SK-N-SH (cell line): ENCODE measurements around the gene ZMYND8. TPM values are rescaled to one million over a fixed set of nuclear protein-coding genes. Genes with fewer than 3 reads are reported as not detected.

Source experiments
- CTCF ChIA-PET: fragments of 300-600, 350-600 bp; formaldehyde crosslinking; extraction: SDS; loops from one replicate; lab custom pipeline; 2021; lab: Yijun Ruan, JAX
- POLR2A ChIA-PET: fragments of 350-600 bp; sonication (Branson Sonifier 250); formaldehyde crosslinking; extraction: SDS; loops from one replicate; lab custom pipeline; 2020; ENCODE audit warnings: antibody characterized with exemption, inconsistent platforms; lab: Yijun Ruan, JAX
- DNase-seq: peaks from one replicate; pipeline ENCODE4 v3.0.0; 2012
- H2AFZ ChIP-seq: fragments of 200-600 bp; sonication (generic); 2 replicates; pipeline ENCODE4 v1.8.1; 2016; ENCODE audit warnings: antibody characterized with exemption, mild to moderate bottlenecking, low read depth
- H3F3A ChIP-seq: fragments of 200-600 bp; sonication (generic); replicated peaks from 2 replicates; pipeline ENCODE3; 2016; ENCODE audit warnings: antibody characterized with exemption, mild to moderate bottlenecking; ENCODE audit not compliant: insufficient read depth
- H3K27ac ChIP-seq, 2 experiments: fragments of 200-500 bp in 1 of 2; fragments of 200-600 bp in 1 of 2; sonication (Bioruptor generic) in 1 of 2; sonication (generic), shearing (Covaris generic) in 1 of 2; 2 replicates each; pipeline versions ENCODE4 v1.5.1 to v1.6.1; 2014 to 2016; ENCODE audit warnings: low read depth in 2 of 2, inconsistent platforms in 1 of 2, low read length in 1 of 2, mild to moderate bottlenecking in 1 of 2, mixed read lengths in 1 of 2
- H3K27me3 ChIP-seq: fragments of 200-600 bp; sonication (generic), shearing (Covaris generic); 2 replicates; pipeline ENCODE4 v1.6.1; 2016; ENCODE audit warnings: mixed run types; ENCODE audit not compliant: insufficient read depth
- H3K36me3 ChIP-seq, 2 experiments: fragments of 200-500 bp in 1 of 2; fragments of 200-600 bp in 1 of 2; sonication (Bioruptor generic) in 1 of 2; sonication (generic) in 1 of 2; replicated peaks in 1 of 2; 2 replicates each; pipeline versions ENCODE3 to v1.5.1; 2014 to 2016; ENCODE audit warnings: low read length in 1 of 2, mild to moderate bottlenecking in 1 of 2; ENCODE audit not compliant: insufficient read depth in 2 of 2, control insufficient read depth in 1 of 2
- H3K4me1 ChIP-seq, 2 experiments: fragments of 200-500 bp in 1 of 2; fragments of 200-600 bp in 1 of 2; sonication (Bioruptor generic) in 1 of 2; sonication (generic), shearing (Covaris generic) in 1 of 2; 2 replicates each; pipeline versions ENCODE4 v1.5.1 to v1.6.1; 2014 to 2016; ENCODE audit warnings: low read depth in 1 of 2, low read length in 1 of 2, mixed run types in 1 of 2; ENCODE audit not compliant: insufficient read depth in 2 of 2, control insufficient read depth in 1 of 2
- H3K4me2 ChIP-seq: fragments of 200-600 bp; sonication (generic), shearing (Covaris generic); 2 replicates; pipeline ENCODE4 v1.6.1; 2017; ENCODE audit warnings: mixed run types
- H3K4me3 ChIP-seq, 2 experiments: fragments of 200-500 bp in 1 of 2; fragments of 200-600 bp in 1 of 2; sonication (Bioruptor generic) in 1 of 2; sonication (generic), shearing (Covaris generic) in 1 of 2; 2 replicates each; pipeline versions ENCODE4 v1.5.1 to v1.8.1; 2014 to 2016; ENCODE audit warnings: low read depth in 2 of 2, inconsistent platforms in 1 of 2, low read length in 1 of 2, mild to moderate bottlenecking in 1 of 2, mixed read lengths in 1 of 2, moderate library complexity in 1 of 2
- H3K79me2 ChIP-seq: fragments of 200-600 bp; sonication (generic); 2 replicates; pipeline ENCODE4 v1.8.1; 2017; ENCODE audit warnings: mild to moderate bottlenecking; ENCODE audit not compliant: insufficient read depth
- H3K9ac ChIP-seq: fragments of 200-600 bp; sonication (generic); 2 replicates; pipeline ENCODE4 v1.6.1; 2017; ENCODE audit warnings: mixed run types
- H3K9me2 ChIP-seq: fragments of 200-600 bp; sonication (generic); 2 replicates; pipeline ENCODE4 v1.6.1; 2017; ENCODE audit warnings: mixed run types
- H3K9me3 ChIP-seq: fragments of 200-600 bp; sonication (generic); 2 replicates; pipeline ENCODE4 v1.6.1; 2017; ENCODE audit warnings: mixed run types, mild to moderate bottlenecking, moderate library complexity
- H4K20me1 ChIP-seq: fragments of 200-600 bp; sonication (generic); 2 replicates; pipeline ENCODE4 v1.6.1; 2017; ENCODE audit warnings: mild to moderate bottlenecking, mixed run types; ENCODE audit not compliant: insufficient read depth
- ELF1 ChIP-seq: IDR thresholded peaks from 2 replicates; pipeline ENCODE4 v1.4.0; 2012
- EP300 ChIP-seq, 2 experiments: IDR thresholded peaks; 2 replicates each; pipeline versions ENCODE4 v1.4.0 to v1.6.1; 2012; ENCODE audit warnings: borderline replicate concordance in 1 of 2, low read depth in 1 of 2, low read length in 1 of 2
- EZH2phosphoT487 ChIP-seq: fragments of 200-600 bp; sonication (generic); IDR thresholded peaks from 2 replicates; pipeline ENCODE4 v1.6.1; 2017; ENCODE audit warnings: low read depth, mixed run types, mild to moderate bottlenecking, antibody characterized with exemption, moderate library complexity, borderline replicate concordance
- FOSL2 ChIP-seq: IDR thresholded peaks from 2 replicates; pipeline ENCODE4 v1.4.0; 2012; ENCODE audit warnings: low read depth, mild to moderate bottlenecking, moderate library complexity, borderline replicate concordance
- FOXJ3 ChIP-seq: sonication (generic); formaldehyde crosslinking; IDR thresholded peaks from 2 replicates; pipeline ENCODE4 v1.5.1; 2020; ENCODE audit warnings: mild to moderate bottlenecking, missing genetic modification reagents
- FOXM1 ChIP-seq: IDR thresholded peaks from 2 replicates; pipeline ENCODE4 v1.4.0; 2012; ENCODE audit warnings: low read depth, mild to moderate bottlenecking
- GATA2 ChIP-seq: sonication (generic); formaldehyde crosslinking; IDR thresholded peaks from 2 replicates; pipeline ENCODE4 v1.5.0; 2020; ENCODE audit warnings: mild to moderate bottlenecking, missing genetic modification reagents
- IRF3 ChIP-seq: fragments of 150-350 bp; IDR thresholded peaks from 2 replicates; pipeline ENCODE4 v1.6.1; 2016; ENCODE audit warnings: mild to moderate bottlenecking, low read depth, low read length
- JUND ChIP-seq: IDR thresholded peaks from 2 replicates; pipeline ENCODE4 v1.4.0; 2012
- MEF2A ChIP-seq: IDR thresholded peaks from 2 replicates; pipeline ENCODE4 v1.4.0; 2012; ENCODE audit warnings: low read depth, borderline replicate concordance
- MXI1 ChIP-seq: IDR thresholded peaks from 2 replicates; pipeline ENCODE4 v1.6.1; 2012; ENCODE audit warnings: mild to moderate bottlenecking, low read depth, low read length, improper control_type of control experiment
- NFIC ChIP-seq: IDR thresholded peaks from 2 replicates; pipeline ENCODE4 v1.4.0; 2012; ENCODE audit warnings: borderline replicate concordance
- POLR2AphosphoS5 ChIP-seq: IDR thresholded peaks from 2 replicates; pipeline ENCODE4 v1.6.1; 2012; ENCODE audit warnings: low read depth, low read length
- RAD21 ChIP-seq: IDR thresholded peaks from 2 replicates; pipeline ENCODE4 v1.6.1; 2012; ENCODE audit warnings: mild to moderate bottlenecking, low read length
- RFX5 ChIP-seq: IDR thresholded peaks from 2 replicates; pipeline ENCODE4 v1.6.1; 2012; ENCODE audit warnings: mild to moderate bottlenecking, improper control_type of control experiment, low read length
- RXRA ChIP-seq: IDR thresholded peaks from 2 replicates; pipeline ENCODE4 v1.4.0; 2012; ENCODE audit warnings: low read depth, mild to moderate bottlenecking, borderline replicate concordance
- SIN3A ChIP-seq: IDR thresholded peaks from 2 replicates; pipeline ENCODE4 v1.6.1; 2012; ENCODE audit warnings: low read depth, mild to moderate bottlenecking, low read length, moderate library complexity, borderline replicate concordance
- TCF12 ChIP-seq: IDR thresholded peaks from 2 replicates; pipeline ENCODE4 v1.4.0; 2012
- TEAD4 ChIP-seq: IDR thresholded peaks from 2 replicates; pipeline ENCODE4 v1.4.0; 2012; ENCODE audit warnings: mild to moderate bottlenecking, borderline replicate concordance; ENCODE audit not compliant: insufficient read depth
- WGBS: methylation state at CpG from one replicate; pipeline ENCODE4 v1.1.6; 2017; ENCODE audit warnings: low lambda C conversion rate; 5-methylcytosine and 5-hydroxymethylcytosine counted together
- polyA plus RNA-seq, 3 experiments: library from polyadenylated mRNA; depleted of rRNA; stranded (reverse); fragments of >200 nt; gene quantifications; 2 replicates each; pipeline ENCODE4 v1.2.3, GENCODE V29; 2012
- TF ChIP-seq, protein P1 (sequence below): IDR thresholded peaks from 2 replicates; pipeline ENCODE4 v1.4.0; 2012; ENCODE audit warnings: low read depth, borderline replicate concordance
- TF ChIP-seq, protein P2 (sequence below): fragments of 200-600 bp; sonication (generic); IDR thresholded peaks from 2 replicates; pipeline ENCODE4 v1.6.1; 2017; ENCODE audit warnings: antibody characterized with exemption, mild to moderate bottlenecking, moderate library complexity

The ZMYND8 gene
- polyA plus RNA-seq, 1 of the 3 experiments (the other 2 are of a cell fraction) = 25.3 TPM

- TF ChIP-seq TEAD4 = no peak
- TF ChIP-seq MXI1 = no peak
- no peak for TF ChIP-seq EP300 (IDR thresholded peaks at IDR 0.05; ENCODE audit: borderline replicate concordance in 1 of 2, low read depth in 1 of 2, low read length in 1 of 2)
- TF ChIP-seq, all 33 proteins: peak for 0
Measured at GRCh38 chr20:47187450-47188195, 168.9 kb downstream of the ZMYND8 start (continued).

DNA sequence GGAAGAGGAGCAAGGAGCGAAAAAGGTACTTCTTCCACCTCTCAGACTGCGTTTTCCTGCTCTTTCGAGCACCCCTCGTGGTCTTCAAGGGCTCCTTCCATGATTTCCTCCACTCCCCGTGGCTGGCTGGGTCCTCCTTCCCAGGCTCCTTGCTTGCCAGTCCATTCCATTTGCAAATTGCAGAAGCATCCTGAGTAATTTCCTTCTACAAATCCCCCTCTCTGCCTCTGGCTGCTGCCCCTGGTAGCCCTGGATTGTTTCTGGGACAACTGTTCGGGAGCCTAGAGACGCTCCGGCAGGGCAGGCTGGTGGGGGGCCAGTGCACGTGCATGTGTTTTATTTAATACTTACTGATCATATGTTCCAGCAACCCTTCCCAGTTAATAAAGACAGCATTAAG lies 173.1 kb downstream of the ZMYND8 start:
- Histone ChIP-seq H3K36me3 (no peaks in the 10 kb centered on the region), H3K27me3 (no peaks in the 10 kb centered on the region), H2AFZ (no peak overlapping the region), H3K4me1 (peaks cover 0 to 5% of the 10 kb centered on the region in 2 experiments; a peak in 1 of 4 replicates), H3K9ac (no peak overlapping the region), H4K20me1 (no peaks in the 10 kb centered on the region), H3K9me2 (no peaks in the 10 kb centered on the region), H3K27ac (no peak overlapping the region), H3K4me2 (no peak overlapping the region), H3K4me3 (no peak overlapping the region), H3K79me2 (no peaks in the 10 kb centered on the region), H3K9me3 (no peaks in the 10 kb centered on the region), H3F3A (no peaks in the 10 kb centered on the region)
- CTCF ChIA-PET = interaction anchor here (0.6 to 4.3 kb wide), 5 partner anchors 10 to 445 kb away, joined by 3 to 29 read pairs (median 4); no protein-coding TSS in a partner anchor
- no peak for DNase-seq
- 73% methylated on average over 9 of the region's 9 CpGs for WGBS
- POLR2A ChIA-PET = no interaction called here
- no peak for TF ChIP-seq NFIC
- no peak for TF ChIP-seq FOSL2
- TF ChIP-seq SIN3A = no peak
- no peak for TF ChIP-seq IRF3
- TF ChIP-seq TCF12 = no peak
- TF ChIP-seq EP300 (IDR thresholded peaks at IDR 0.05; ENCODE audit: borderline replicate concordance in 1 of 2, low read depth in 1 of 2, low read length in 1 of 2) = no peak

GRCh38 chr20:47181056-47181862 lies 175.2 kb downstream of the ZMYND8 start:
- no peak overlapping the region for H3K4me3 ChIP-seq
- H4K20me1 ChIP-seq = no peaks in the 10 kb centered on the region
- H3K4me1 ChIP-seq = peaks cover 0 to 5% of the 10 kb centered on the region in 2 experiments; a peak in 1 of 4 replicates
- H2AFZ ChIP-seq = peak overlapping the region; percentile 72; the same call in 1 of the 2 replicates
- H3K79me2 ChIP-seq = no peaks in the 10 kb centered on the region
- no peaks in the 10 kb centered on the region for H3K9me3 ChIP-seq
- WGBS = 51% methylated on average over 5 of the region's 5 CpGs
- CTCF ChIA-PET = interaction anchor here (1.2 to 1.6 kb wide), 3 partner anchors 15 to 203 kb away, joined by 3 to 5 read pairs (median 5); no protein-coding TSS in a partner anchor
- no peaks in the 10 kb centered on the region for H3K36me3 ChIP-seq
- H3K27me3 ChIP-seq = no peaks in the 10 kb centered on the region
- no peak overlapping the region for H3K9ac ChIP-seq
- no peak overlapping the region for H3K27ac ChIP-seq
- POLR2A ChIA-PET = no interaction called here
- peak; percentile 45 for DNase-seq
- no peak overlapping the region for H3K4me2 ChIP-seq
- no peaks in the 10 kb centered on the region for H3K9me2 ChIP-seq
- H3F3A ChIP-seq = no peaks in the 10 kb centered on the region
- TF ChIP-seq RFX5 = no peak
- TF ChIP-seq EZH2phosphoT487 = no peak
- TF ChIP-seq TCF12 = no peak
- TF ChIP-seq MEF2A = no peak
- TF ChIP-seq, protein P1, sequence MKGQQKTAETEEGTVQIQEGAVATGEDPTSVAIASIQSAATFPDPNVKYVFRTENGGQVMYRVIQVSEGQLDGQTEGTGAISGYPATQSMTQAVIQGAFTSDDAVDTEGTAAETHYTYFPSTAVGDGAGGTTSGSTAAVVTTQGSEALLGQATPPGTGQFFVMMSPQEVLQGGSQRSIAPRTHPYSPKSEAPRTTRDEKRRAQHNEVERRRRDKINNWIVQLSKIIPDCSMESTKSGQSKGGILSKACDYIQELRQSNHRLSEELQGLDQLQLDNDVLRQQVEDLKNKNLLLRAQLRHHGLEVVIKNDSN = peak; percentile 96
- TF ChIP-seq FOXM1 = no peak
- TF ChIP-seq RXRA = no peak
- TF ChIP-seq FOXJ3 (CRISPR knock-in tag) = no peak
- TF ChIP-seq RAD21 = no peak
- no peak for TF ChIP-seq MXI1
- TF ChIP-seq JUND = peak; percentile 39
- TF ChIP-seq SIN3A = no peak
- TF ChIP-seq, protein P2, sequence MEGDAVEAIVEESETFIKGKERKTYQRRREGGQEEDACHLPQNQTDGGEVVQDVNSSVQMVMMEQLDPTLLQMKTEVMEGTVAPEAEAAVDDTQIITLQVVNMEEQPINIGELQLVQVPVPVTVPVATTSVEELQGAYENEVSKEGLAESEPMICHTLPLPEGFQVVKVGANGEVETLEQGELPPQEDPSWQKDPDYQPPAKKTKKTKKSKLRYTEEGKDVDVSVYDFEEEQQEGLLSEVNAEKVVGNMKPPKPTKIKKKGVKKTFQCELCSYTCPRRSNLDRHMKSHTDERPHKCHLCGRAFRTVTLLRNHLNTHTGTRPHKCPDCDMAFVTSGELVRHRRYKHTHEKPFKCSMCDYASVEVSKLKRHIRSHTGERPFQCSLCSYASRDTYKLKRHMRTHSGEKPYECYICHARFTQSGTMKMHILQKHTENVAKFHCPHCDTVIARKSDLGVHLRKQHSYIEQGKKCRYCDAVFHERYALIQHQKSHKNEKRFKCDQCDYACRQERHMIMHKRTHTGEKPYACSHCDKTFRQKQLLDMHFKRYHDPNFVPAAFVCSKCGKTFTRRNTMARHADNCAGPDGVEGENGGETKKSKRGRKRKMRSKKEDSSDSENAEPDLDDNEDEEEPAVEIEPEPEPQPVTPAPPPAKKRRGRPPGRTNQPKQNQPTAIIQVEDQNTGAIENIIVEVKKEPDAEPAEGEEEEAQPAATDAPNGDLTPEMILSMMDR = no peak
- no peak for TF ChIP-seq POLR2AphosphoS5
- TF ChIP-seq ELF1 = peak; percentile 94
- TF ChIP-seq GATA2 (CRISPR knock-in tag) = no peak
- no peak for TF ChIP-seq NFIC
